Measurements from ENCODE around the gene GAPT. TPM values are rescaled to one million over a fixed set of nuclear protein-coding genes. Genes with fewer than 3 reads are reported as not detected.

The GAPT gene
- polyA plus RNA-seq, 2 of the 4 experiments (the other 2 are of a cell fraction): not detected

DNA sequence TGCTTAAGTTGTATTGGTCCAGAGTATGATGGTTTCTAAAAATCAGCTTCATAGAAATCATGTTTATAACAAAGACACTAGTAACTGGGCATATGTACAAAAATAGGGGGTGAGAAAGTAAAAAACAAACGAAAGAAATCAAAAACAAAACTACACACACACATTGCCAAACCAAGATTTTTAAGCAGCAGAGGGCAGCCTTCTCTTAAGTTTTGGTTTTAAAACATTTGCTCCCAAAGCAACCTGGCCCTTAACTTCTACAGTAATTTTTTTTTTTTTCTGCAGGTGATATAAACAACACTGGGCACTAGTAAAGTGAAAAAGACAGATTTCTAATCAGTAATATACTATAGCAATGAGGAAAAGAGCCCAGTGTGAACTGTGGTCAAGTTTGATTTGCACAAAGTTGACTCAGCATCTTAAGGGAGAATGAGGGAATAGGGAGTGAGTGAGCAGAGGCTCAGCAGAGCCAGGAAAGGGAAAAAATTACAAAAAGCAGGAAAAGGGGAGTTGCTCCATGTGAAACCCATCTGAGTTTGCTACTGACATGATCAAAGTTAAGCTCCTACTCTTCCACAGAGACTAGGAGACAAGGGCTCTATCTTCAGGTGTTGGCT lies 13.4 kb upstream of the GAPT start (continued):
- TF ChIP-seq RAD21 (conservative IDR thresholded peaks at IDR 0.05 in 1 of 2, IDR thresholded peaks at IDR 0.05 in 1 of 2): peak; percentile 68 to 75
- TF ChIP-seq RCOR1 (IDR thresholded peaks at IDR 0.05; ENCODE audit: low read depth, low read length): no peak
- no peak for TF ChIP-seq SREBF2 (IDR thresholded peaks at IDR 0.05)
- TF ChIP-seq, protein P1, sequence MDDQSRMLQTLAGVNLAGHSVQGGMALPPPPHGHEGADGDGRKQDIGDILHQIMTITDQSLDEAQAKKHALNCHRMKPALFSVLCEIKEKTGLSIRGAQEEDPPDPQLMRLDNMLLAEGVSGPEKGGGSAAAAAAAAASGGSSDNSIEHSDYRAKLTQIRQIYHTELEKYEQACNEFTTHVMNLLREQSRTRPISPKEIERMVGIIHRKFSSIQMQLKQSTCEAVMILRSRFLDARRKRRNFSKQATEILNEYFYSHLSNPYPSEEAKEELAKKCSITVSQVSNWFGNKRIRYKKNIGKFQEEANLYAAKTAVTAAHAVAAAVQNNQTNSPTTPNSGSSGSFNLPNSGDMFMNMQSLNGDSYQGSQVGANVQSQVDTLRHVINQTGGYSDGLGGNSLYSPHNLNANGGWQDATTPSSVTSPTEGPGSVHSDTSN (IDR thresholded peaks at IDR 0.05): no peak
- peak; percentile 73 for TF ChIP-seq SMC3 (IDR thresholded peaks at IDR 0.05)
- no peak for TF ChIP-seq KDM1A (IDR thresholded peaks at IDR 0.05; ENCODE audit: low read depth)

DNA sequence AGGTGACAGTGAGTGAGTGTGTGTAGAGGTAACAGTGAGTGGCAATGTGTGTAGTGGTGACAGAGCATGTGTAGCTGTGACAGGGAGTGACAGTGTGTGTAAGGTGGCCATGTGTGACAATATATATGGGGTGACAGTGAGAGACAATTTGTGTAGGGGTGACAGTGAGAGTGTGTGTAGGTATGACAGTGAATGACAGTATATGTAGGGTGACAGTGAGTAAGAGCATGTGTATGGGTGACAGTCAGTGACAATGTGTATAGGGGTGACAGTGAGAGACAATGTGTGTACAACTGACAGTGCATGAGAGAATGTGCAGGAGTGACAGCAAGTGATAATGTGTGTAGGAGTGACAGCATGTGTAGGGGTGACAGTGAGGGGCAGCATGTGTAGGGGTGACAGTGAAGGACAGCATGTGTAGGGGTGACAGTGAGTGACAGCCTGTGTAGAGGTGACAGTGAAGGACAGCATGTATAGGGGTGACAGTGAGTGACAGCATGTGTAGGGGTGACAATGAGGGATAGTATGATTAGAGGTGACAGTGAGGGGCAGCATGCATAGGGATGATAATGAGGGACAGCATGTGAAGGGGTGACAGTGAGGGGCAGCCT lies 10.1 kb upstream of the GAPT start:
- Histone ChIP-seq H3K27ac (no peak overlapping the region), H3K4me3 (no peak overlapping the region), H3K4me2 (no peak overlapping the region), H3K4me1 (0 out of 3 replicates have a peak, but pooled peaks cover 3% of the 10 kb centered on the region), H3K9me3 (0 out of 3 replicates have a peak, but pooled peaks cover under 1% of the 10 kb centered on the region)
- no peak for ATAC-seq
- ChIA-PET CTCF (interaction anchor here (0.5 to 4.8 kb wide), 2 partner anchors 367 to 393 kb away, joined by 3 to 80 read pairs; no protein-coding TSS in a partner anchor), POLR2A (no interaction called here)
- FAIRE-seq: peak; percentile 32
- no peak for DNase-seq (ENCODE audit: low read depth in 1 of 2, low spot score in 1 of 2)
- TF ChIP-seq CEBPB (IDR thresholded peaks at IDR 0.05): no peak

DNA sequence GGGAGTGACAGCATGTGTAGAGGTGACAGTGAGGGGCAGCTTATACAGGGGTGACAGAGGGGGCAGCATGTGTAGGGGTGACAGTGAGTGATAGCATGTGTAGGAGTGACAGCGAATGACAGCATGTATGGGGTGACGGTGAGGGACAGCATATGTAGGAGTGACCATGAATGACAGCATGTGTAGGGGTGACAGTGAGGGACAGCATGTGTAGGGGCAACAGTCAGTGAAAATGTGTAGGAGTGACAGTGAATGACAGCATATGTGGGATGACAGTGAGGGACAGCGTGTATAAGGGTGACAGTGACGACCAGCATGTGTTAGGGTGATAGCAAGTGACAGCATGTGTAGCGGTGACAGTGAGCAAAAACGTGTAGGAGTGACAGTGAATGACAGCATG lies 9.4 kb upstream of the GAPT start:
- ATAC-seq: no peak
- H3K4me2 ChIP-seq: no peak overlapping the region
- TF ChIP-seq EP300 (IDR thresholded peaks at IDR 0.05): no peak
- TF ChIP-seq RARB (CRISPR knock-in tag; IDR thresholded peaks at IDR 0.05): no peak
- TF ChIP-seq NR3C1 (IDR thresholded peaks at IDR 0.05): no peak
- TF ChIP-seq SREBF2 (IDR thresholded peaks at IDR 0.05): no peak
- TF ChIP-seq FOSL2 (IDR thresholded peaks at IDR 0.05): no peak
- no peak for TF ChIP-seq FOSL2 (CRISPR knock-in tag; IDR thresholded peaks at IDR 0.05)
- TF ChIP-seq, protein P2, sequence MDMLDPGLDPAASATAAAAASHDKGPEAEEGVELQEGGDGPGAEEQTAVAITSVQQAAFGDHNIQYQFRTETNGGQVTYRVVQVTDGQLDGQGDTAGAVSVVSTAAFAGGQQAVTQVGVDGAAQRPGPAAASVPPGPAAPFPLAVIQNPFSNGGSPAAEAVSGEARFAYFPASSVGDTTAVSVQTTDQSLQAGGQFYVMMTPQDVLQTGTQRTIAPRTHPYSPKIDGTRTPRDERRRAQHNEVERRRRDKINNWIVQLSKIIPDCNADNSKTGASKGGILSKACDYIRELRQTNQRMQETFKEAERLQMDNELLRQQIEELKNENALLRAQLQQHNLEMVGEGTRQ (IDR thresholded peaks at IDR 0.05): no peak
- TF ChIP-seq CBX2 (IDR thresholded peaks at IDR 0.05; ENCODE audit: borderline replicate concordance, low read depth): no peak
- no peak for TF ChIP-seq JUN (IDR thresholded peaks at IDR 0.05)
- no peak for TF ChIP-seq RCOR1 (IDR thresholded peaks at IDR 0.05; ENCODE audit: low read depth, low read length)
- no peak for TF ChIP-seq HDAC2 (IDR thresholded peaks at IDR 0.05)
- TF ChIP-seq, protein P3, sequence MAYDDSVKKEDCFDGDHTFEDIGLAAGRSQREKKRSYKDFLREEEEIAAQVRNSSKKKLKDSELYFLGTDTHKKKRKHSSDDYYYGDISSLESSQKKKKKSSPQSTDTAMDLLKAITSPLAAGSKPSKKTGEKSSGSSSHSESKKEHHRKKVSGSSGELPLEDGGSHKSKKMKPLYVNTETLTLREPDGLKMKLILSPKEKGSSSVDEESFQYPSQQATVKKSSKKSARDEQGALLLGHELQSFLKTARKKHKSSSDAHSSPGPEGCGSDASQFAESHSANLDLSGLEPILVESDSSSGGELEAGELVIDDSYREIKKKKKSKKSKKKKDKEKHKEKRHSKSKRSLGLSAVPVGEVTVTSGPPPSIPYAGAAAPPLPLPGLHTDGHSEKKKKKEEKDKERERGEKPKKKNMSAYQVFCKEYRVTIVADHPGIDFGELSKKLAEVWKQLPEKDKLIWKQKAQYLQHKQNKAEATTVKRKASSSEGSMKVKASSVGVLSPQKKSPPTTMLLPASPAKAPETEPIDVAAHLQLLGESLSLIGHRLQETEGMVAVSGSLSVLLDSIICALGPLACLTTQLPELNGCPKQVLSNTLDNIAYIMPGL (CRISPR knock-in tag; IDR thresholded peaks at IDR 0.05; ENCODE audit: borderline replicate concordance): no peak
- TF ChIP-seq CBX8 (IDR thresholded peaks at IDR 0.05): no peak
- TF ChIP-seq TP53 (CRISPR knock-in tag; IDR thresholded peaks at IDR 0.05): no peak
- no peak for TF ChIP-seq CHD2 (IDR thresholded peaks at IDR 0.05; ENCODE audit: low read length, partially characterized antibody)
- no peak for TF ChIP-seq HOXB13 (CRISPR knock-in tag; IDR thresholded peaks at IDR 0.05; ENCODE audit: low read depth)
- no peak for TF ChIP-seq KDM5A (IDR thresholded peaks at IDR 0.05)
- no peak for TF ChIP-seq JUNB (IDR thresholded peaks at IDR 0.05)
- no peak for TF ChIP-seq CEBPB (IDR thresholded peaks at IDR 0.05)
- TF ChIP-seq, protein P4, sequence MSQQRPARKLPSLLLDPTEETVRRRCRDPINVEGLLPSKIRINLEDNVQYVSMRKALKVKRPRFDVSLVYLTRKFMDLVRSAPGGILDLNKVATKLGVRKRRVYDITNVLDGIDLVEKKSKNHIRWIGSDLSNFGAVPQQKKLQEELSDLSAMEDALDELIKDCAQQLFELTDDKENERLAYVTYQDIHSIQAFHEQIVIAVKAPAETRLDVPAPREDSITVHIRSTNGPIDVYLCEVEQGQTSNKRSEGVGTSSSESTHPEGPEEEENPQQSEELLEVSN (IDR thresholded peaks at IDR 0.05; ENCODE audit: borderline replicate concordance, low read depth): no peak
- TF ChIP-seq KDM1A (IDR thresholded peaks at IDR 0.05; ENCODE audit: low read depth): no peak
- 47% methylated on average over 6 of the region's 6 CpGs for WGBS (ENCODE audit: missing lambda C conversion rate)
- no peak overlapping the region for H3K27ac ChIP-seq
- no peak for DNase-seq (ENCODE audit: low read depth in 1 of 2, low spot score in 1 of 2)
- H3K4me3 ChIP-seq: no peak overlapping the region
- ChIA-PET CTCF (no interaction called here), POLR2A (no interaction called here)
- 0 out of 3 replicates have a peak, but pooled peaks cover 3% of the 10 kb centered on the region for H3K4me1 ChIP-seq
- FAIRE-seq: no peak
- no peaks in the 10 kb centered on the region for H3K9me3 ChIP-seq

Measured in A549 (cell line).